Renal cortical epithelial cell (primary cell): ENCODE data around the gene NR2C1. TPM values are rescaled to one million over a fixed set of nuclear protein-coding genes. Genes with fewer than 3 reads are reported as not detected.
"Not testable (repeated sequence)": the region's sequence is repeated elsewhere in the genome, so short reads cannot be mapped to it uniquely, and the experiment has no call there.

Experiments
- DNase-seq: peaks from one replicate; pipeline ENCODE4 v3.0.0-alpha.2; 2011; ENCODE audit warnings: low read depth
- total RNA-seq: library from RNA; depleted of rRNA; stranded (reverse); fragments of >200 nt; gene quantifications from 2 replicates; pipeline ENCODE4 v1.2.3, GENCODE V29; 2014

NR2C1 gene
- total RNA-seq, 1 donor from 2014 or later, result 55.8 TPM

DNA sequence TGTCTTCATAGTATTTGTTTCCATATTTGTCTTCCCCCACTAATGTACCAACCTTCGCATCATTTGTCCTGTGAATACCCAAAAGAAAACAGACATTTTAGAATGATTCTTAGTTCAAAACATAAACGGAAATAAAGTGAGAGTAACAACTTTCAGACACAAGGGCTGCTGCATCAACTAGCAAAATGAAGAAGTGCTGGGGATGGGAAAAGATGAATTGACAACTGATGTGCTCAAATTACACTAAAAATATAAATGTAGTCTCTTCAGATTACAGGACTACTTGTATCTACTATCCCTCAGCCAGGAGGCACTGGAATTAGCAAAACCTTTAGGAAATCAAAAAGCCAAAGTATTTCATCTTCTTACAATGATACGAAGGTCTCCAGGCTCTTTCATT, 70.7 kb downstream of the NR2C1 start:
- DNase-seq, result no peak

DNA sequence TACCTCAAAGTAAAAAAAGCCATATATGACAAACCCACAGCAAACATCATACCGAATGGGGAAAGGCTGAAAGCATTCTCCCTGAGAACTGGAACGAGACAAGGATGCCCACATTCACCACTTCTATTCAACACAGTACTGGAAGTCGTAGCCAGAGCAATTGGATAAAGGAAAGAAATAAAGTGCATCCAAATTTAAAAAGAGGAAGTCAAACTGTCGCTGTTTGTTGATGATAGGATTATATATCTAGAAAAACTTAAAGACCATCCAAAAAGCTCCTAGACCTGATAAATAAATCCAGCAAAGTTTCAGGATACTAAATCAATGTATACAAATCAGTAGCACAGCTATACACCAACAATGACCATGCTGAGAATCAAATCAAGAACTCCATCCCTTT, 75.1 kb downstream of the NR2C1 start:
- no peak for DNase-seq

DNA sequence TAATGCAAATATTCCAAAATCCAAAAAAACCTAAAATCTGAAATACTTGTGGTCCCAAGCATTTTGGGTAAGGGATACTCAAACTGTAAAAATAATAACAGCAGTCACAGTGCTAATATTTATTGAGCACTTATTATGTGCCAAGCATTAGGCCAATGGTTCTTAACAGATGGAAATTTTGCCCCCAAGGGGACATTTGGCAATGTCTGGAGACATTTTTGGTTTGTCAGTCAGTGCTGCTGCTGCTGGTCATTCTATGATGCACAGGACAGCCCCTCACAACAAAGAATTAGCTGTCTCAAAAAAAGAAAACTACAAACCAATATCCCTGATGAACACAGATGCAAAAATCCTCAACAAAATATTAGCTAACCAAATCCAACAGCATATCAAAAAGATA, 75.7 kb downstream of the NR2C1 start:
- DNase-seq, result no peak

GRCh38 chr12:94997061-94997460, 76.4 kb downstream of the NR2C1 start:
- DNase-seq, result no peak

GRCh38 chr12:94994312-94994711, 79.1 kb downstream of the NR2C1 start:
- DNase-seq, result peak; percentile 64

GRCh38 chr12:94993855-94994254, 79.6 kb downstream of the NR2C1 start:
- not testable (repeated sequence) for DNase-seq

DNA sequence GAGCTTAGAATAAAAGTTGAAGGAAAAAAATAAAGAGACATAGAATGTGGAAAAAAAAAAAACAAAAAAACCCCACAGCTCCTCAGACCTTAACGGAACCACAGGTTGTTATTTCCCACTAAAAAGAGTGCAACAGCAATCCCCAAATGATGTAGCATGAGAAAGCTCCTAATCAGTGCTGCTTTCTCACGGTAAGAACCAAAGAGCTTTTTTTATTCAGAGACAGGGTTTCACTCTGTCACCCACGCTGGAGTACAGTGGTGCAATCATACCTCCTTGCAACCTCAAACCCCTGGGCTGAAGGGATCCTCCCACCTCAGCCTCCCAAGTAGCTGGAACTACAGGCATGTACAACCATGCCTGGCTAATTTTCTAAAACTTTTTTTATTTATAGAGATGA, 83.2 kb downstream of the NR2C1 start:
- DNase-seq, result no peak

DNA sequence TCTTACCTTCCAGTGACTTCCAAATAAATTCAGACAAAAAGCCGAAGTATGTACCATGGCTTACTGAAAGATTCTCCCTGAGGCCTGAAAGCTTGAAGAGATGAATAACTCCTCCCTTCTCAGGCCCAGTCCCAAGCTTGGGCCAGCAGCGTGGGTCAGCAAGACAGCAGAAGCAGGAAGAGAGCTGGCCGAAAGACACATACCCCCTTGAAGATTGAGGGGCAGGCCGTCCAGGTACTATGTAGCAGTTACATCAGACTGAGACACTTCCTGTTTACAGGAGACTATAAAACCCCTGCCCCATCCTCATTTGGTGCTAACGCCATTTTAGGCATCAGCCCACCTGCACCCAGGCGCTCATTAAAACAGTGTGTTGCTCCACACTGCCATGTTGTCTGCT, 84.9 kb downstream of the NR2C1 start:
- no peak for DNase-seq

DNA sequence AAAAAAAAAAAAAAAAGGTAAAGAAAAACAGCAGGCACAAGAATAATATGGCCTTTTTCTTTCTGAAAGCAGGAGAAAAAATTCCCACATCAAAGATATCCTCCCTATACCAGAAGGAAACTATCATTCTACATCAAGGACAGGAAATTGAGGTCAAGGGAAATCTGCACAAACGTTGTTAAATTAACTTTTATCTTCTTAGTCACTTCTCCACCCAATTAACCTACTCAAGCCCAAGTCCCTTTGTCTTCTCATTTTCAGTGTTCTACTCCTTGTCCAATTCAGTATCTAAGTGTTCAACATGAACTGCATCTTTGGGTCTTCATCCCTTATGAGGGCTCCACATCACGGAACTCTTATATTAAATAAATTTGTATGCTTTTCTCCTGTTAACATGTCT, 85.6 kb downstream of the NR2C1 start:
- no peak for DNase-seq

- DNase-seq, result no peak
These were observed 86.2 kb downstream of the NR2C1 start for GRCh38 chr12:94987076-94987669.

DNA sequence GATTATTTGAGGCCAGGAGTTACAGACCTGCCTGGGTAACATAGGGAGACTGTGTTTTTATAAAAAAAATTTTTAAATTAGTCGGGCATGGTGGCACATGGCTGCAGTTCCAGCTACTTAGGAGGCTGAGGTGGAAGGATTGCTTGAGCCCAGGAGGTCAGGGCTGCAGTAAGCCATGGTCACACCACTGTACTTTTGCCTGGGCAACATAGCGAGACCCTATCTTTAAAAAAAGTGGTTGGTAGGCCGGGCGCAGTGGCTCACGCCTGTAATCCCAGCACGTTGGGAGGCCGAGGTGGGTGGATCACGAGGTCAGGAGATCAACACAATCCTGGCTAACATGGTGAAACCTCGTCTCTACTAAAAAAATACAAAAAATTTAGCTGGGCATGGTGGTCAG, 88.3 kb downstream of the NR2C1 start:
- not testable (repeated sequence) for DNase-seq

GRCh38 chr12:94983321-94983720, 90.1 kb downstream of the NR2C1 start:
- no peak for DNase-seq

- DNase-seq, result peak; percentile 65
These were observed 91.0 kb downstream of the NR2C1 start for GRCh38 chr12:94982456-94982855.

GRCh38 chr12:94980577-94980976, 92.8 kb downstream of the NR2C1 start:
- no peak for DNase-seq

- no peak for DNase-seq
These were observed 93.5 kb downstream of the NR2C1 start for GRCh38 chr12:94979941-94980340.

- no peak for DNase-seq
These were observed 95.5 kb downstream of the NR2C1 start for GRCh38 chr12:94977766-94978468.

GRCh38 chr12:94973221-94973620, 100.2 kb downstream of the NR2C1 start:
- no peak for DNase-seq

GRCh38 chr12:94972795-94973194, 100.6 kb downstream of the NR2C1 start:
- no peak for DNase-seq

DNA sequence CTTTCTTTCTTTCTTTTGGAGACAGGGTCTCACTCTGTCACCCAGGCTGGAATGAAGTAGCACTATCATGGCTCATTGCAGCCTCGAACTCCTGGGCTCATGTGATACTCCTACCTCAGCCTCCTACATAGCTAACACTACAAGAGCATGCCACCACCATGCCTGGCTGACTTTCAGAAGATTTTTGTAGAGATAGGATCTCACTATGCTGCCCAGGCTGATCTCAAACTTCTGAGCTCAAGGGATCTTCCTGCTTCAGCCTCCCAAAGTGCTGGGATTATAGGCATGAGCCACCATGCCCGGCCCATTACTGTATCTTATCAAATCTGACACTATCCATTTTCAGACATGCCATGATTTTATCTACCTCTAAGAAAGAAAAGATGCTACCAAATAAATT, 101.5 kb downstream of the NR2C1 start:
- DNase-seq, result no peak

- DNase-seq, result no peak
These were observed 102.9 kb downstream of the NR2C1 start for GRCh38 chr12:94970560-94970959.
